ENCODE results near the gene OPTC. TPM values are rescaled to one million over a fixed set of nuclear protein-coding genes. Genes with fewer than 3 reads are reported as not detected.

OPTC gene
- total RNA-seq (2011; cell fraction: chromatin; rRNA removed; ENCODE audit: low replicate concordance): not detected in 2 replicates
- total RNA-seq (2011; cell fraction: nucleolus; rRNA removed): not detected in 2 replicates
- total RNA-seq (2011; cell fraction: nucleoplasm; rRNA removed): not detected in 2 replicates
- not detected in 2 replicates for total RNA-seq (2014; rRNA removed)
- not detected in 2 replicates for total RNA-seq (2014; rRNA removed; fragmentation: Illumina TruSeq; extraction: Trizol)
- total RNA-seq (2015; rRNA removed; fragmentation: Illumina TruSeq; extraction: Trizol): not detected in 2 replicates
- not detected in 2 replicates for total RNA-seq (2021)
- polyA plus RNA-seq (2011; rRNA removed): not detected in 2 replicates
- polyA plus RNA-seq (2011; cell fraction: cytosol; rRNA removed): not detected in 2 replicates
- not detected in 2 replicates for polyA plus RNA-seq (2011; cell fraction: nucleus; rRNA removed)
- not detected in 2 replicates for polyA plus RNA-seq (2012)
- polyA plus RNA-seq (2014; fragmentation: Illumina TruSeq; extraction: Trizol): not detected in 2 replicates
- polyA plus RNA-seq (2014; fragmentation: Nextera tagmentation; extraction: Ambion mirVana): not detected
- not detected in 2 replicates for polyA plus RNA-seq (2014; rRNA removed)
- not detected in 2 replicates for polyA minus RNA-seq (2011; rRNA and poly(A)+ RNA removed)
- polyA minus RNA-seq (2011; cell fraction: cytosol; rRNA and poly(A)+ RNA removed): not detected in 2 replicates
- polyA minus RNA-seq (2011; cell fraction: nucleus; rRNA and poly(A)+ RNA removed): not detected in 2 replicates
- Bru-seq, nascent RNA: not detected
- BruChase-seq, experiment 1, labeled RNA remaining after a 2-hour chase: not detected
- not detected for BruChase-seq, experiment 2, labeled RNA remaining after a 6-hour chase
- long read RNA-seq, experiment 1: 0 reads
- long read RNA-seq, experiment 2: 0 reads
- long read RNA-seq, experiment 3: 0 reads

- Histone ChIP-seq H3K27me3 (ENCODE audit: control insufficient read depth in 2 of 2, insufficient read depth in 2 of 2, low read length in 2 of 2) (peaks cover 60 to 83% of the 10 kb centered on the region in 2 experiments), H3K4me3 (no peak within 1 kb of the TSS), H3K36me3 (ENCODE audit: control insufficient read depth, insufficient read depth, low read length) (no peaks in the 10 kb centered on the region), H3K4me2 (ENCODE audit: insufficient read depth, low read length) (no peak within 1 kb of the TSS), H3K79me2 (ENCODE audit: control insufficient read depth, insufficient read depth, low read length) (no peaks in the 10 kb centered on the region), H4K20me1 (replicated peaks; ENCODE audit: control insufficient read depth, insufficient read depth, low read length) (peaks cover 6% of the 10 kb centered on the region; the same call in 1 of the 2 replicates), H3K9ac (ENCODE audit: insufficient read depth in 1 of 2, low read depth in 2 of 2, low read length in 2 of 2) (no peak within 1 kb of the TSS), H3K9me1 (ENCODE audit: control insufficient read depth, insufficient read depth, low read length) (no peaks in the 10 kb centered on the region), H3K9me3 (replicated peaks; ENCODE audit: control insufficient read depth, insufficient read depth, low read depth, low read length) (no peaks in the 10 kb centered on the region), H3K4me1 (replicated peaks in 1 of 2; ENCODE audit: control insufficient read depth in 2 of 2, insufficient read depth in 2 of 2, low read length in 2 of 2) (no peaks in the 10 kb centered on the region), H2AFZ (ENCODE audit: low read depth, low read length) (no peak within 1 kb of the TSS), H3K27ac (ENCODE audit: extremely low read depth, low read depth, low read length) (no peak within 1 kb of the TSS)
- ChIA-PET POLR2A (interaction anchor here (0.6 kb wide), 1 partner anchor 373 kb away, joined by 3 read pairs; no protein-coding TSS in a partner anchor), CTCF (ENCODE audit: low intra/inter-chr PET ratio) (no interaction called here)
- in situ Hi-C loops (cut with MboI) (no loop called here), intact Hi-C loops (cut with micrococcal nuclease) (no loop called here)
- FAIRE-seq: no peak
- no TSS peak for BruUV-seq (replicated peaks)
- WGBS (ENCODE audit: insufficient coverage, low coverage, missing lambda C conversion rate): 0% methylated on average over 4 of the region's 5 CpGs
- no peak for DNase-seq (ENCODE audit: extremely low read depth in 1 of 4, low spot score in 3 of 4)
- ATAC-seq: no peak
- TF ChIP-seq ATF3 (IDR thresholded peaks at IDR 0.05) (no peak), ATF3 (CRISPR knock-in tag; conservative IDR thresholded peaks at IDR 0.05) (no peak), PYGO2 (tag; IDR thresholded peaks at IDR 0.05) (no peak), ZBTB2 (IDR thresholded peaks at IDR 0.05) (no peak), MYNN (IDR thresholded peaks at IDR 0.05) (no peak), MYNN (CRISPR knock-in tag; IDR thresholded peaks at IDR 0.05) (no peak), GABPB1 (CRISPR knock-in tag; IDR thresholded peaks at IDR 0.05) (no peak), JUNB (CRISPR knock-in tag; conservative IDR thresholded peaks at IDR 0.05) (no peak), SMARCB1 (IDR thresholded peaks at IDR 0.05; ENCODE audit: insufficient read length, low read depth) (no peak), ETV1 (tag; conservative IDR thresholded peaks at IDR 0.05; ENCODE audit: low read depth) (no peak), CBFB (CRISPR knock-in tag; IDR thresholded peaks at IDR 0.05) (no peak), PCBP2 (IDR thresholded peaks at IDR 0.05; ENCODE audit: low read depth, low read length, poor library complexity, severe bottlenecking) (no peak), SREBF1 (IDR thresholded peaks at IDR 0.05; ENCODE audit: borderline replicate concordance, low read depth, low read length) (no peak), ZNF589 (CRISPR knock-in tag; IDR thresholded peaks at IDR 0.05; ENCODE audit: low read depth) (no peak), TCF3 (CRISPR knock-in tag; IDR thresholded peaks at IDR 0.05) (no peak), RUNX1 (IDR thresholded peaks at IDR 0.05; ENCODE audit: low read depth) (no peak), ZNF184 (CRISPR knock-in tag; IDR thresholded peaks at IDR 0.05) (no peak), PRMT5 (CRISPR knock-in tag; IDR thresholded peaks at IDR 0.05) (no peak), SRSF9 (IDR thresholded peaks at IDR 0.05; ENCODE audit: borderline replicate concordance, low read depth, low read length) (no peak), SUPT5H (IDR thresholded peaks at IDR 0.05) (no peak), ZNF444 (CRISPR knock-in tag; IDR thresholded peaks at IDR 0.05) (no peak)
These were observed at the start of gene OPTC for GRCh38 chr1:203493901-203494300. Gene OPTC, plus strand, starts transcription at chr1:203494153. Its CDS starts 1,853 bp downstream, at chr1:203496006.

Data from K562 (cell line).